Stimulated activated CD4-positive, alpha-beta T cell treated with anti-CD3 and anti-CD28 coated beads, Interleukin-1b, Interleukin-23, amount 100 ng/mL, for 48 hours (primary cell): Measurements from ENCODE around the gene MYO15B.

Experiments
- DNase-seq: peaks from one replicate; pipeline ENCODE4 v3.0.0-alpha.2; 2020

The MYO15B gene

DNA sequence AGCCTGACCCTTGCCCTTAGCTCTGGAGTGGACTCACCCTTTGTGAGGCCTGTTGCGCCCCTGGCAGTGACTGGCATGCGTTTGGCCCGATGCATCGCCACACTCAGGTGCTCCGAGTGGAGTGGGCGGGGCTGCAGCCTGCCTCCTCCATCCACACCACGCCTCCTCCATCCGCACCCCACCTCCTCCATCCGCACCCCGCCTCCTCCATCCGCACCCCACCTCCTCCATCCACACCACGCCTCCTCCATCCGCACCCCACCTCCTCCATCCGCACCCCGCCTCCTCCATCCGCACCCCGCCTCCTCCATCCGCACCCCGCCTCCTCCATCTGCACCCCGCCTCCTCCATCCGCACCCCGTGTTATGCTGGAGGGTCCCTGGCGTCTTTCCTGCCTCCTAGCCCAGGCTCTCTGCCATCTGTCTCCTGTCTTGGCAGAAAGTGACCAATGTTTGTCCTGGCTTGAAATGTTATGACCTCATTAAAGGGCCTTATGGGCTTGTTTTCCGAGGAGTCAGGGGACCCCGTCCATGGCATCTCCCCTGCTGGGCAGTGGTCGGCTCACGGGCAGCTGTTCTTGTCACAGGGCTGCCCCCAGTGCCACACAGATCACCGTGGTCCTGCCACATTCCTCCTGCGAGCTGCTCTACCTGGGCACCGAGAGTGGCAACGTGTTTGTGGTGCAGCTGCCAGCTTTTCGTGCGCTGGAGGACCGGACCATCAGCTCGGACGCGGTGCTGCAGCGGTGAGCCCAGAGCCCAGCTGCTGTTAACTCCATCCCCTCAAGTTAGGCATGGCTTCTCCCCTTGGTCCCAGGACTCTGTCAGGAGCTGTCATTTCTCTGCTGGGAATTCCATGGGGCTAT is 28.7 kb upstream of the MYO15B start:
- no peak for DNase-seq

GRCh38 chr17:75559958-75560533 is 27.6 kb upstream of the MYO15B start:
- no peak for DNase-seq

DNA sequence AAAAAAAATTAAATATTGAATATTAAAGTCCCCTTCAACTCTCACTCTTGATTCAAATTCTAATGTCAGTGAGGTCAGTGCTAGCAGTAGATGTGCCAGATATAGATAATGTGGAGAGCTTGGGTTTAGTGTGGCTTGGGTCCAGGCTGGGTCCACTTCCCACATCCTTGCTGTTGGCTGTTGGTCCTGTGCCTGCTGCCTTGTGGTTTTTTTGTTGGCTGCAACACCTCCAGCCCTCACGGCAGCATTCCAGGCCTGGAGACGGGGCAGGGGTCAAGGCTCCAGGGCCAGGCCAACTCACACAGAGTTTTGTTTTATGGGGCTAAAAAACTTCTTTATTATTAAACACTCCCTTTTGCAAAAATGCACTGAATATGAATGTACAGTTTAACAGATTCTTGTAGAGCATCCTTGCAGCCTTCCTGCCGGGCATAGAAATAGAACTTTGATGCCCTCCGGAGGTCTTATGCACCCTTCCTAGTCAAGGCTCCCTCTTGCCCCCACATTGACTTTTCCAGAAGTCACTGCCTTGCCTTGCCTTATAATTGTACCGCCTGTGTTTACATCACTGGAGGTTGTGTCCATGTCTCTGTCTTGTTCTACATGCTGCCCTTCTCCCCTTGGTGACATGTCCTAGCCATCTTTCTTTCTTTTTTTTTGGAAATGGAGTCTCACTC is 25.5 kb upstream of the MYO15B start:
- no peak for DNase-seq

- no peak for DNase-seq
Measured at GRCh38 chr17:75563063-75563758, 24.4 kb upstream of the MYO15B start.

- DNase-seq = no peak
Measured at GRCh38 chr17:75564195-75564594, 23.4 kb upstream of the MYO15B start.

DNA sequence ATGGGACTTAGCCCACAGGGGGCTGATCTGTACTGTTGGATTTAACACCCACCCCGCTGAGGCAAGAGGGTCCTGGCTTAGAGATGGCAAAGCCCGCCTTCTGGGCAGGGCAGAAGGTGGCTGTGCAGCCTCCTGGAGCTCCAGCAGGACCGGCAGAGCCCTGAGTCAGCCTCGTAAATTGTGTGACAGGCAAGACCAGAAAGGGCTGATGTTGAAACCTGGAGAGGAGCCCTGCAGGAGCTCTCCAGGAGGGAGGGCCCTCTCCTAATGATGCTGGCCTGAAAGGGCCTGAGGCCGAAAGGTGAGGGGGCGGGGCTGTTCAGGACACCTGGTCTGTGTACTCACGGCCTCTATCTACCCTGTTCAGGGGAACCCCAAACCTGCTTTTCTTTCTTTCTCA is 22.5 kb upstream of the MYO15B start:
- no peak for DNase-seq

- DNase-seq = no peak
Measured at GRCh38 chr17:75565618-75566017, 22.0 kb upstream of the MYO15B start.

DNA sequence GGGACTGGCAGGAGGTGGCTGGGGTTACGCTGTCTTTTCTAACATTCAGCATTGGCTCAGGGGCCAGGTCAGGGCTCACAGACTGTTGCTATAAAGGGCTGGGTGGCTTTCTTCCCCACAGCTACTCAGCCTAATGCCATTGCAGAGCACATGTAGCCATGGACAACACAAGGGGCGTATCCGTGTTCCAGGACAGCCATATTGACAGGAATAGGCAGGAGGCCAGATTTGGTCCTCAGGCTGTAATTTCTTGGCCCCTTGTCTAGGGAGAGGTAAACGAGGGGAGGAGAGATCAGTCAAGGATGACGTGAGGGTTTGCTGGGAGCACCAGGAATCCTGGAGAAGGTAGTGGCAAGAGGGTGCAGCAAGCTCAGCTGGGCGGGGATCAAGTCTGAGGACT is 21.2 kb upstream of the MYO15B start:
- DNase-seq = no peak

- no peak for DNase-seq
Measured at GRCh38 chr17:75566834-75567233, 20.8 kb upstream of the MYO15B start.

DNA sequence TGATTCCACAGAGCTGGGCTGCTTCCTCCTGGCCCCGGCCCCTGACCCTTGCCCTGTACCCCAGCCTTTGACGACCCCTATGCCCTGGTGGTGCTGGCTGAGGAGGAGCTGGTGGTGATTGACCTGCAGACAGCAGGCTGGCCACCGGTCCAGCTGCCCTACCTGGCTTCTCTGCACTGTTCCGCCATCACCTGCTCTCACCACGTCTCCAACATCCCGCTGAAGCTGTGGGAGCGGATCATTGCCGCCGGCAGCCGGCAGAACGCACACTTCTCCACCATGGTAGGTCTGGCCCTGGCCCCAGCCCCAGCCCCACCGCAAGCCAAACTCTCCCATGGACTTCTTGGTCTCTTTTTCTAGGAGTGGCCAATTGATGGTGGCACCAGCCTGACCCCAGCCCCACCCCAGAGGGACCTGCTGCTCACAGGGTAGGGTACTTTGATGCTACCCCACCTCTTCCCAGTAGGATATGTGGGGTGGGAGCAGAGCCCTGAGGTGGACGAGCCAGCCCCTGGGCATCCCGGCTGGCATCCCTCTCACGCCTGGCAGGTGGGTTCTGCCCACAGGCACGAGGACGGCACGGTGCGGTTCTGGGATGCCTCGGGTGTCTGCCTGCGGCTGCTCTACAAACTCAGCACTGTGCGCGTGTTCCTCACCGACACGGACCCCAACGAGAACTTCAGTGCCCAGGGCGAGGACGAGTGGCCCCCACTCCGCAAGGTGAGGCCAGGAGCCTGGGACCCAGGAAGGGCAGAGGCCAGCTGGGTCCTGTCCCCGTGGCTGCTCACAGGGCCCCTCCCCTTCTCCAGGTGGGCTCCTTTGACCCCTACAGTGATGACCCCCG is 19.0 kb upstream of the MYO15B start:
- no peak for DNase-seq

GRCh38 chr17:75570034-75570676 is 17.4 kb upstream of the MYO15B start:
- no peak for DNase-seq

DNA sequence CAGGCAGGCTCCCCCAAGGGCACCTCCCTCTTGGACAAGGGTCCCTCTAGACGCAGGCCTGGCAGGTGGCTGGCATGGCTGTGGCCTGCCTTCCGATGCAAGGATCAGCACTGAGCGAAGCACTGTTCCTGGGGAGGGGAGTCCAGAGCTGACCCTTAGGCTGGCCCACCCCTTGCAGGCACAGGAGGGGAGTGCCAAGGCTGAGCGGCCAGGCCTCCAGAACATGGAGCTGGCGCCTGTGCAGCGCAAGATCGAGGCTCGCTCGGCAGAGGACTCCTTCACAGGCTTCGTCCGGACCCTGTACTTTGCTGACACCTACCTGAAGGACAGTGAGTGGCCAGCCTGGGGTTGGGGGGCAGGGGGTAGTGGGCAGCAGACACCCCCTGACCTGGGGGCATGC is 16.8 kb upstream of the MYO15B start:
- DNase-seq = no peak

DNA sequence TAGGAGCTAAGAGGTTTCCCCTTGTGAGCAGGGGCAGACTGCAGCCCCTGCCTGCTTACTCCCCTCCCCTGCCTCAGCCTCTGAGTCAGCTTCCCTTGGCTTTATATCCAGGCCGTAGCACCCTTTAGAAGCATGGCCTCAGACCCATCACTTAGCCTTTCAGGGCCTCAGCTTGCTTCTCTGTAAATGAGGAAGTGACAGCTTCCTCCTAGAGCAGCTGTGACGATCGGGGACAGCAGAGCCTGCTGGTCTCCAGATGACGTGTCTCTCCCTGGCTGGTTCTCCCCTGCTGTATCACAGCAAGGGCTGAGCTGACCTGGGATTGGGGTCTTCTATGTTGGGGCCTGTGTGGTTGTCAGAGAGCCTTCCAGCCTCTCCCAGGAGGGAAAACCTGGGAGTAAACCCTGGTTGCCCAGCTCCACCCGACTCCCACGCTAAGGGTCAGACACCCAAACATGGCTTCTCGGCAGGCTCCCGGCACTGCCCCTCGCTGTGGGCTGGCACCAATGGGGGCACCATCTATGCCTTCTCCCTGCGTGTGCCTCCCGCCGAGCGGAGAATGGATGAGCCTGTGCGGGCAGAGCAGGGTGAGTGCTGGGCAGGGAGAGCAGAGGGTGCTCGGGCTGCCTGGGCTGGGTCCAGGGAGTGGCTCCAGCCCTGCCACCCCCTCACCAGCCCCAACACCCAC is 16.3 kb upstream of the MYO15B start:
- DNase-seq = no peak

DNA sequence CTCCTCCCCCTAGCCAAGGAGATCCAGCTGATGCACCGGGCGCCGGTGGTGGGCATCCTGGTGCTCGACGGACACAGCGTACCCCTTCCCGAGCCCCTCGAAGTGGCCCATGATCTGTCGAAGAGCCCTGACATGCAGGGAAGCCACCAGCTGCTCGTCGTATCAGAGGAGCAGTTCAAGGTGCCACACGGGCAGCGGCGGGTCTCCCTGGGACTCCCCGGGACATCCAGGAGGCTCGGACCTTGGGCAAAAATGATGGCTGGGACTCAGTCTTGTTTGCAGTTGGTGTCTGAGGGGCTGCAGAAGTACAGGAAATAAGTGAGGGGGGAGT is 15.8 kb upstream of the MYO15B start:
- no peak for DNase-seq

DNA sequence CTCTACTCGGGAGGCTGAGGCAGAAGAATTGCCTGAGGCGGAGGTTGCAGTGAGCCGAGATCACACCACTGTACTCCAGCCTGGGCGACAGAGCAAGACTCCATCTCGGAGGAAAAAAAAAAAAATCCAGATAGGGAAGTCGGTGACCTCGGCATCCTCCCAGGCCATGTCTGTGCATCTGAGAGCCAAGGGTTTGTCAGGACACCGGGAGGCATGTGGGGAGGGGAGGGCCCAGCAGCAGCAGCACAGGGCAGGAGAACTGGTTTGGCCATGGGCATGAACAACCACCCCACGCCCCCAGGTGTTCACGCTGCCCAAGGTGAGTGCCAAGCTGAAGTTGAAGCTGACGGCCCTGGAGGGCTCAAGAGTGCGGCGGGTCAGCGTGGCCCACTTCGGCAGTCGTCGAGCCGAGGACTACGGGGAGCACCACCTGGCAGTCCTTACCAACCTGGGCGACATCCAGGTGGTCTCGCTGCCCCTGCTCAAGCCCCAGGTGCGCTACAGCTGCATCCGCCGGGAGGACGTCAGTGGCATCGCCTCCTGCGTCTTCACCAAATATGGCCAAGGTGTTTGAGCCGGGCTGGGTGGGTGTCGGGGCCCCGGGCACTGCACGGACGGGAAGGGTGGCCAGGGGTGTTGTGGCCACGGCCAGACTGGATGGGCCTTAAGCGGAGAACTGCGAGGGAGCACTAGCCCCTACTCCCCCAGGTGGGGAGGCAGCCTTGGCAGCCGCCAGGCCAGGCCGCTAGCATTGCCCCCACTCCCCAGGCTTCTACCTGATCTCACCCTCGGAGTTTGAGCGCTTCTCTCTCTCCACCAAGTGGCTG is 14.7 kb upstream of the MYO15B start:
- no peak for DNase-seq

- no peak for DNase-seq
Measured at GRCh38 chr17:75573540-75573957, 14.1 kb upstream of the MYO15B start.

GRCh38 chr17:75573994-75574393 is 13.6 kb upstream of the MYO15B start:
- DNase-seq = no peak

DNA sequence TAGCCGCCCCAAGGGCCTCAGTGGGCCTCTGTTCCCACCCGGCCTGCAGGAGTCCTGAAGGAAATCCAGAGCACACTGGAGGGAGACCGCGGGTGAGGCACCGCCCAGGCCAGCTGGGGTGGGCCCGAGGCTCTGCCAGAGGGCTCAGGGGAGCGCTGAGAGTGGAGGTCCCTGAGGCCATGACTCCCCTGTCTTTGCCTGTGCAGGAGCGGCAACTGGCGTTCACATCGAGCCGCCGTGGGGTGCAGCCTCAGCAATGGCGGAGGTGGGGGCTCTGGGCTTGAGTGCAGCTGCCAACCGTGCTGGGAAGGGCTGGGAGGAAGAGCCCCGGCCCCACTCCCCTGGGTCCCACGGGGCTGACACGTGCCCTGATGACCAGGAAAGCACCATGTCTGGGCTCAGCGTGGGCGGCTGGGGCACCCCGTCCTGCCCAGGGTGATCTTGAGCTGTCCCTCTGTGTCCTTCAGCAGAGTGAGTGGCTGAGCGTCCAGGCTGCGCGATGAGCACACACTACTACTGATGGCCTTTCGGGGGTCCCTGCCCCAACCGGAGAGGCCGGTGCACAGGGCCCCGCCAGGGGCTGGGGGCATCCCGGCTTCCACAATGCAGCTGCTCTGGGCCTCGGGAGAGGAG is 13.1 kb upstream of the MYO15B start:
- DNase-seq = no peak

- no peak for DNase-seq
Measured at GRCh38 chr17:75575197-75575596, 12.4 kb upstream of the MYO15B start.

GRCh38 chr17:75575728-75576127 is 11.9 kb upstream of the MYO15B start:
- DNase-seq = no peak
